HG02938 (cell line): ENCODE results near the gene MICAL3.

Experiments used
- ATAC-seq: cut with Tn5 transposase; IDR thresholded peaks from one replicate; pipeline ENCODE4 v1.9.1; 2021; ENCODE audit warnings: mild to moderate bottlenecking, moderate library complexity; ENCODE audit not compliant: unreplicated experiment

The MICAL3 gene

GRCh38 chr22:17823964-17824363, 200.4 kb downstream of the MICAL3 start:
- ATAC-seq: no peak

DNA sequence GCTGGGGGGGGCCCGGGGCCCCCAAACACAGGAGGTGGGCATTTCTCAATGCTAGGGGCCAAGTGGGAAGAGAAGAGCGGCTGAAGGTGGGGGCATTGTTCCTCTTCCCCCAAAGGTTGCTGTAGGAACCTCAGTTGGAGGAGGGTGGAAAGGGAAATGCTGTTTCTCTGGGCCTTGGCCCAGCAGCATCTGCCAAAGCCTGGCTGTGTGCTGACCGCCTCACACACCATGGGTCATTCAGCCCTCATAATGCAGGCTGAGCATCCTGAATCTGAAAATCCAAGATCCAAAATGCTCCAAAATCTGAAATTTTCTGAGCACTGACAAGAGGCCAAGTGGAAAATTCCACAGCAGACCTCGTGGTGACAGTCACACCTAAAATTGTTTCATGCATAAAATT, 201.1 kb downstream of the MICAL3 start:
- ATAC-seq: no peak

- ATAC-seq: no peak
Observed at GRCh38 chr22:17822087-17822486, 202.3 kb downstream of the MICAL3 start.

GRCh38 chr22:17820879-17821439, 203.4 kb downstream of the MICAL3 start:
- ATAC-seq: no peak

DNA sequence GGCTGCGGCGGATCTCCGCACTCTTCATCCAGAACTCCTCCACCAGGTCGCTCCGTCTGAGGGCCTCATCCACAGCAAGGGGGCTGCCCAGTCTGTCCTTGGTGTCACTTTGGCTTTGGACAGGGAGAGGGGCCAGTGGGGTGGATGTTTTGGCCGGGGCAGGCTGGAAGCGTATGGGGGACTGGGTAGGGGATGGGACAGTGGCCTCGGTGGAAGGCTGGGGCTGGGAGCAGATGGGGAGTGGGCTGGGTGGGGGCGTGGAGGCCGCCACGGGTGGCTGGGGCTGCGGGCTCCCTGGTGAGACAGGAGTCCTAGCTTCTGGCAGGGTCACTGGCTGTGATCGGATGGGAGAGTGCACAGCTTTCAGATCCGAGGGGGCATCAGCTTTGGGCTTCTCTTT, 205.7 kb downstream of the MICAL3 start:
- no peak for ATAC-seq

GRCh38 chr22:17818180-17818579, 206.2 kb downstream of the MICAL3 start:
- ATAC-seq: no peak

- no peak for ATAC-seq
Observed at GRCh38 chr22:17817511-17818065, 206.8 kb downstream of the MICAL3 start.

- ATAC-seq: no peak
Observed at GRCh38 chr22:17817079-17817478, 207.3 kb downstream of the MICAL3 start.

GRCh38 chr22:17816649-17817048, 207.7 kb downstream of the MICAL3 start:
- no peak for ATAC-seq

GRCh38 chr22:17815703-17816254, 208.6 kb downstream of the MICAL3 start:
- no peak for ATAC-seq

GRCh38 chr22:17814830-17815229, 209.5 kb downstream of the MICAL3 start:
- no peak for ATAC-seq

DNA sequence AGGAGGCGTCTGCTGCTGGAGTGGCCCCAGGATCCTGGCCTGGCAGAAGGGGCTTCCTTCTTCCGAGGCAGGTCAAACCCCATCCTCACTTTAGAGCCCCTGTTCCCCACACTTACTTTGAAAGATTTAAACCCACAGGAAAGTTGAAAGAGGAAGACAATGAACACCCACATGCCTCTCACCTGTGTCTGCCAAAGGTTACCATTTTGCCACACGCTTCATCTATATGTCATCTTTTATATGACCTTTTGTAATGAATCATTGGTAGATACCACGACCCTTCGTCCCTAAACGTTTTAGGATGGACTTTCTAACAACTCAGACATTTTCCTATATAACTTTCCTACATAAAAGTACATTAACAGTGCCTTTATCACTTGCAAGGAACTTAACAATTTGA, 210.3 kb downstream of the MICAL3 start:
- ATAC-seq: no peak

GRCh38 chr22:17811119-17811518, 213.2 kb downstream of the MICAL3 start:
- ATAC-seq: no peak

- ATAC-seq: no peak
Observed at GRCh38 chr22:17810570-17811116, 213.7 kb downstream of the MICAL3 start.

DNA sequence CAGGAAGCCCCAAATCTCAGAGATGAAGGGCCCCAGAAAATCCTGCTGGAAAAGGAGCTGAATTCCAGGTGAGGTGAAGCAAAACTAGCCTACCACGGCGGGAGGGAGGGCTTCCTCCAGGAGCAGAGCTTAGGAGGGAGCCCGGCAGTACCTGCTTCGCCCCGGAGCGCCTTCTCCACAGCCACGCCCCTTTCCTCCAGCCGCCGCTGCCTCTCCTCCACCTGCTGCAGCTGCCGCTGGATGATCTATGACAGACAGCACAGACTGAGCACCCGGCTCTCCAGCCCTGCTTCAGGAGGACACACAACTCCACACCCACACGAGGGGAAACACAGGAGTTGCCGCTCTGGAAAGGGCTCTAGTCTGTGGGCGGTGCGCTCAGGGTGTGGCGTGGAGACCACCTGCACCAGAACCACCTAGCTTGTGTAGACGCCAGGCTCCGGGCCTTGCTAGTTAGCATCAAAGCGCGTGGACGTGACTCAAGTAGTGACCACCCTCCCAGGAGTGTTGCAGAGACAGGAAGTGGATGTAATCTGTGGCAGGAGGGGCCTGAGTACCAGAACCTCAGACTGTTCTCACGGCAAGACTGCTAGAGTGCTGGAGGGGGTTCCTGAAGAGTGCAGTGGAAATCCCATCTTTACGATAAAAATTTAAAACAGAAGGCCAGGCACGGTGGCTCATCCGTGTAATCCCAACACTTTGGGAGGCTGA, 215.5 kb downstream of the MICAL3 start:
- ATAC-seq: no peak

GRCh38 chr22:17807578-17808410, 216.6 kb downstream of the MICAL3 start:
- no peak for ATAC-seq

- no peak for ATAC-seq
Observed at GRCh38 chr22:17807086-17807485, 217.3 kb downstream of the MICAL3 start.

GRCh38 chr22:17806437-17806836, 217.9 kb downstream of the MICAL3 start:
- ATAC-seq: no peak

- no peak for ATAC-seq
Observed at GRCh38 chr22:17804331-17805080, 219.9 kb downstream of the MICAL3 start.

- ATAC-seq: no peak
Observed at GRCh38 chr22:17803609-17804270, 220.6 kb downstream of the MICAL3 start.
